LNCaP clone FGC (cell line): ENCODE data around the gene PRKAA2.

Experiments
- DNase-seq: peaks from one replicate; pipeline ENCODE4 v3.0.0-alpha.2; 2011; ENCODE audit warnings: low read depth
- H3K4me3 ChIP-seq: 2 replicates; pipeline ENCODE4 v1.5.1; 2011; ENCODE audit warnings: mild to moderate bottlenecking, low read depth, low read length, control low read depth
- CTCF ChIP-seq: IDR thresholded peaks from 2 replicates; pipeline ENCODE4 v1.5.1; 2012; ENCODE audit warnings: mild to moderate bottlenecking; ENCODE audit not compliant: control insufficient read depth, insufficient read depth; ENCODE audit errors: extremely low read depth

PRKAA2 gene

GRCh38 chr1:56688522-56689026 lies 43.5 kb downstream of the PRKAA2 start:
- no peak for TF ChIP-seq CTCF
- H3K4me3 ChIP-seq = no peak overlapping the region
- no peak for DNase-seq

GRCh38 chr1:56696663-56697062 lies 51.5 kb downstream of the PRKAA2 start:
- no peak overlapping the region for H3K4me3 ChIP-seq
- no peak for TF ChIP-seq CTCF
- DNase-seq = no peak

GRCh38 chr1:56703747-56704146 lies 58.6 kb downstream of the PRKAA2 start:
- H3K4me3 ChIP-seq = no peak overlapping the region
- no peak for DNase-seq
- no peak for TF ChIP-seq CTCF

- TF ChIP-seq CTCF = no peak
- no peak overlapping the region for H3K4me3 ChIP-seq
- no peak for DNase-seq
Measured at GRCh38 chr1:56707379-56707778, 62.3 kb downstream of the PRKAA2 start.

GRCh38 chr1:56709269-56709880 lies 64.3 kb downstream of the PRKAA2 start:
- no peak overlapping the region for H3K4me3 ChIP-seq
- peak; percentile 51 for DNase-seq
- peak; percentile 45 for TF ChIP-seq CTCF

GRCh38 chr1:56709995-56710394 lies 64.9 kb downstream of the PRKAA2 start:
- H3K4me3 ChIP-seq = no peak overlapping the region
- no peak for TF ChIP-seq CTCF
- no peak for DNase-seq

GRCh38 chr1:56710646-56711045 lies 65.5 kb downstream of the PRKAA2 start:
- no peak for TF ChIP-seq CTCF
- no peak for DNase-seq
- H3K4me3 ChIP-seq = no peak overlapping the region
